Activated CD4-positive, alpha-beta T cell treated with anti-CD3 and anti-CD28 coated beads, Interleukin-2, amount 50 U/mL, for 1 hour (primary cell): ENCODE measurements around the gene NDUFB2.
A peak's percentile ranks its signal among the peaks of the same experiment; 100 is the strongest.
"Not testable (repeated sequence)": the region's sequence is repeated elsewhere in the genome, so short reads cannot be mapped to it uniquely, and the experiment has no call there.

Source experiments
- DNase-seq: peaks from one replicate; pipeline ENCODE4 v3.0.0-alpha.2; 2020

Gene NDUFB2

GRCh38 chr7:140673063-140673773 is 23.3 kb upstream of the NDUFB2 start:
- peak; percentile 62 for DNase-seq

GRCh38 chr7:140673774-140674155 is 22.7 kb upstream of the NDUFB2 start:
- no peak for DNase-seq

GRCh38 chr7:140674356-140674800 is 22.1 kb upstream of the NDUFB2 start:
- no peak for DNase-seq

- no peak for DNase-seq
Observed at GRCh38 chr7:140674899-140675701, 21.4 kb upstream of the NDUFB2 start.

GRCh38 chr7:140675726-140676125 is 20.8 kb upstream of the NDUFB2 start:
- DNase-seq: no peak

GRCh38 chr7:140676306-140676705 is 20.2 kb upstream of the NDUFB2 start:
- DNase-seq: no peak

- not testable (repeated sequence) for DNase-seq
Observed at GRCh38 chr7:140676956-140677355, 19.6 kb upstream of the NDUFB2 start.

GRCh38 chr7:140677496-140677895 is 19.0 kb upstream of the NDUFB2 start:
- DNase-seq: no peak

- no peak for DNase-seq
Observed at GRCh38 chr7:140678081-140678815, 18.3 kb upstream of the NDUFB2 start.

GRCh38 chr7:140678816-140679130 is 17.7 kb upstream of the NDUFB2 start:
- DNase-seq: no peak

GRCh38 chr7:140679186-140679585 is 17.3 kb upstream of the NDUFB2 start:
- no peak for DNase-seq

- DNase-seq: no peak
Observed at GRCh38 chr7:140680886-140681285, 15.6 kb upstream of the NDUFB2 start.

GRCh38 chr7:140681766-140682165 is 14.7 kb upstream of the NDUFB2 start:
- DNase-seq: no peak

- no peak for DNase-seq
Observed at GRCh38 chr7:140683657-140684056, 12.9 kb upstream of the NDUFB2 start.

- DNase-seq: no peak
Observed at GRCh38 chr7:140684066-140684950, 12.2 kb upstream of the NDUFB2 start.

GRCh38 chr7:140685407-140686087 is 11.0 kb upstream of the NDUFB2 start:
- no peak for DNase-seq

- no peak for DNase-seq
Observed at GRCh38 chr7:140686921-140687320, 9.6 kb upstream of the NDUFB2 start.

GRCh38 chr7:140688341-140688740 is 8.2 kb upstream of the NDUFB2 start:
- DNase-seq: no peak

GRCh38 chr7:140689199-140690152 is 7.0 kb upstream of the NDUFB2 start:
- no peak for DNase-seq

- no peak for DNase-seq
Observed at GRCh38 chr7:140691376-140692045, 5.0 kb upstream of the NDUFB2 start.
